ENCODE data around the gene RASL12. TPM values are rescaled to one million over a fixed set of nuclear protein-coding genes. Genes with fewer than 3 reads are reported as not detected.
A peak's percentile ranks its signal among the peaks of the same experiment; 100 is the strongest.

The RASL12 gene
- total RNA-seq, 1 experiment from 2014 or later: 0.12 TPM

GRCh38 chr15:65081758-65082157, 14.0 kb upstream of the RASL12 start:
- peaks cover 13% of the 10 kb centered on the region for H3K4me1 Mint-ChIP-seq (ENCODE audit: low read depth, unreplicated experiment)
- DNase-seq: no peak
- CTCF ChIA-PET: interaction anchor here (1.8 kb wide), 1 partner anchor 20 kb away, joined by 6 read pairs; no protein-coding TSS in a partner anchor
- H3K27ac Mint-ChIP-seq (ENCODE audit: unreplicated experiment): no peak overlapping the region
- no peak overlapping the region for H3K4me3 Mint-ChIP-seq (ENCODE audit: low read depth, unreplicated experiment)
- no peak for TF ChIP-seq CTCF (IDR thresholded peaks at IDR 0.05; ENCODE audit: unreplicated experiment)
- no peaks in the 10 kb centered on the region for H3K36me3 Mint-ChIP-seq (ENCODE audit: insufficient read depth, unreplicated experiment)
- H3K27me3 Mint-ChIP-seq (ENCODE audit: unreplicated experiment): peaks cover 58% of the 10 kb centered on the region
- no peaks in the 10 kb centered on the region for H3K9me3 Mint-ChIP-seq (ENCODE audit: low read depth, unreplicated experiment)
- no TSS peak for BruUV-seq (replicated peaks)
- intact Hi-C loops (cut with micrococcal nuclease; ENCODE audit: unreplicated experiment): no loop called here

- Mint-ChIP-seq H3K4me1 (ENCODE audit: low read depth, unreplicated experiment) (peaks cover 13% of the 10 kb centered on the region), H3K27ac (ENCODE audit: unreplicated experiment) (no peak overlapping the region), H3K4me3 (ENCODE audit: low read depth, unreplicated experiment) (no peak overlapping the region), H3K9me3 (ENCODE audit: low read depth, unreplicated experiment) (no peaks in the 10 kb centered on the region), H3K27me3 (ENCODE audit: unreplicated experiment) (peaks cover 58% of the 10 kb centered on the region), H3K36me3 (ENCODE audit: insufficient read depth, unreplicated experiment) (no peaks in the 10 kb centered on the region)
- CTCF ChIA-PET: no interaction called here
- intact Hi-C loops (cut with micrococcal nuclease; ENCODE audit: unreplicated experiment): no loop called here
- no peak for DNase-seq
- TF ChIP-seq CTCF (IDR thresholded peaks at IDR 0.05; ENCODE audit: unreplicated experiment): no peak
- no TSS peak for BruUV-seq (replicated peaks)
These were observed 13.5 kb upstream of the RASL12 start for GRCh38 chr15:65081270-65081669.

GRCh38 chr15:65079580-65079979, 11.8 kb upstream of the RASL12 start:
- peaks cover 45% of the 10 kb centered on the region for H3K27me3 Mint-ChIP-seq (ENCODE audit: unreplicated experiment)
- intact Hi-C loops (cut with micrococcal nuclease; ENCODE audit: unreplicated experiment): loop anchor here (2.0 kb wide), 2 partner anchors 25 to 47 kb away; no protein-coding TSS in a partner anchor
- no peak for DNase-seq
- BruUV-seq (replicated peaks): no TSS peak
- peaks cover 13% of the 10 kb centered on the region for H3K4me1 Mint-ChIP-seq (ENCODE audit: low read depth, unreplicated experiment)
- no peak overlapping the region for H3K4me3 Mint-ChIP-seq (ENCODE audit: low read depth, unreplicated experiment)
- no peaks in the 10 kb centered on the region for H3K36me3 Mint-ChIP-seq (ENCODE audit: insufficient read depth, unreplicated experiment)
- CTCF ChIA-PET: interaction anchor here (1.8 kb wide), 1 partner anchor 22 kb away, joined by 5 read pairs; no protein-coding TSS in a partner anchor
- TF ChIP-seq CTCF (IDR thresholded peaks at IDR 0.05; ENCODE audit: unreplicated experiment): no peak
- no peaks in the 10 kb centered on the region for H3K9me3 Mint-ChIP-seq (ENCODE audit: low read depth, unreplicated experiment)
- no peak overlapping the region for H3K27ac Mint-ChIP-seq (ENCODE audit: unreplicated experiment)

- no TSS peak for BruUV-seq (replicated peaks)
- Mint-ChIP-seq H3K9me3 (ENCODE audit: low read depth, unreplicated experiment) (no peaks in the 10 kb centered on the region), H3K36me3 (ENCODE audit: insufficient read depth, unreplicated experiment) (no peaks in the 10 kb centered on the region), H3K27ac (ENCODE audit: unreplicated experiment) (no peak overlapping the region), H3K4me1 (ENCODE audit: low read depth, unreplicated experiment) (peaks cover 11% of the 10 kb centered on the region), H3K4me3 (ENCODE audit: low read depth, unreplicated experiment) (no peak overlapping the region), H3K27me3 (ENCODE audit: unreplicated experiment) (peaks cover 29% of the 10 kb centered on the region)
- DNase-seq: peak; percentile 84
- CTCF ChIA-PET: interaction anchor here (0.6 to 2.2 kb wide), 5 partner anchors 9 to 44 kb away, joined by 3 to 10 read pairs (median 5); no protein-coding TSS in a partner anchor
- peak; percentile 73 for TF ChIP-seq CTCF (IDR thresholded peaks at IDR 0.05; ENCODE audit: unreplicated experiment)
- intact Hi-C loops (cut with micrococcal nuclease; ENCODE audit: unreplicated experiment): loop anchor here (2.0 kb wide), 2 partner anchors 23 to 45 kb away; no protein-coding TSS in a partner anchor
These were observed 10.2 kb upstream of the RASL12 start for GRCh38 chr15:65077981-65078352.

All from Calu3 (cell line).